D721Med (cell line): ENCODE data around the gene OBSL1.

Experiments used
- DNase-seq: peaks from one replicate; pipeline ENCODE4 v3.0.0; 2011; ENCODE audit warnings: low spot score; ENCODE audit not compliant: insufficient read length
- FAIRE-seq: peaks from 2 replicates; lab custom pipeline; 2011; peaks lifted over from hg19 to GRCh38; lab: Jason Lieb, UNC
- TF ChIP-seq, protein P1 (sequence below): IDR thresholded peaks from 2 replicates; pipeline ENCODE4 v1.5.1; 2012; ENCODE audit warnings: mild to moderate bottlenecking, control low read depth; ENCODE audit not compliant: insufficient read depth; ENCODE audit errors: missing control alignments

OBSL1 gene

DNA sequence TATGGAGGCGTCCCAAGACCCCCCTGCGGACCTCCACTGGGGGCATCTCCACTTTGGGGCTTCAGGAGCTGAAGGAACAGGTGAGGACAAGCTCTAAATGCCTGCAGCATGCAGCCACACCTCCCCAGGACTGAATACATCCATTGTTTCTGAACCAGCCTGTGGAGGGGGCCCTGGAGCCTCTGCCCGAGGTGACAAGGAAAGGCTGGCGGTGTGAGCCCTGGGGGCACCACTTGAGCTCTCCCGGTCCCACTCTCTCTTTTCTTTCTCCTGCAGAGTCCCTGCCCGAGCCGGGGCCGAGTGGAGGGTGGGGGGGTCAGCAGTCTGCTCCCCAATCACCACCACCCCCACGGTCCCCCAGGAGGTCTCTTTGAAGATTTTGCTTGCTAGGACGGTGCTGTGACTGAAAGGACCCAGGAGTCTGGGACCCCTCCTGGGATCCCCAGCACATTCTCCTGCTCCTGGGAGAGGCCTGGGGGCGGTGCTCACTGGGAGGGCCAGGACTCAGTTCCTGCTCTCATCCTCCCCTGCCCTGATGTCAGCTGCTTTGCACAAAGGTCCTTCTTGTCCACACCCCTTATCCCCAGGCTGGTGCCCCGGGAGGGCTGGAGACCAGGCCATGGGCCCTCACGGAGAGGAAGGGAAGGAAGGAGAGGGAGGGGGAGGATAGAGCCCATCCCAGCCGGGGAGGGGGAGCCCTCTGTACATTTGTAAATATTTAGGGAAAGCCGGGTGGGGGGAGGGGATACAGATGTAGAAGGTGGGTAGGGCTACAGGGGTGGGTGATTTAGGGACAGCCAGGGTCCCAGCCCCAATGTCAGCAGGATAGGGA, 33.5 kb downstream of the OBSL1 start:
- no peak for FAIRE-seq
- no peak for DNase-seq
- TF ChIP-seq, protein P1, sequence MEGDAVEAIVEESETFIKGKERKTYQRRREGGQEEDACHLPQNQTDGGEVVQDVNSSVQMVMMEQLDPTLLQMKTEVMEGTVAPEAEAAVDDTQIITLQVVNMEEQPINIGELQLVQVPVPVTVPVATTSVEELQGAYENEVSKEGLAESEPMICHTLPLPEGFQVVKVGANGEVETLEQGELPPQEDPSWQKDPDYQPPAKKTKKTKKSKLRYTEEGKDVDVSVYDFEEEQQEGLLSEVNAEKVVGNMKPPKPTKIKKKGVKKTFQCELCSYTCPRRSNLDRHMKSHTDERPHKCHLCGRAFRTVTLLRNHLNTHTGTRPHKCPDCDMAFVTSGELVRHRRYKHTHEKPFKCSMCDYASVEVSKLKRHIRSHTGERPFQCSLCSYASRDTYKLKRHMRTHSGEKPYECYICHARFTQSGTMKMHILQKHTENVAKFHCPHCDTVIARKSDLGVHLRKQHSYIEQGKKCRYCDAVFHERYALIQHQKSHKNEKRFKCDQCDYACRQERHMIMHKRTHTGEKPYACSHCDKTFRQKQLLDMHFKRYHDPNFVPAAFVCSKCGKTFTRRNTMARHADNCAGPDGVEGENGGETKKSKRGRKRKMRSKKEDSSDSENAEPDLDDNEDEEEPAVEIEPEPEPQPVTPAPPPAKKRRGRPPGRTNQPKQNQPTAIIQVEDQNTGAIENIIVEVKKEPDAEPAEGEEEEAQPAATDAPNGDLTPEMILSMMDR, result no peak

DNA sequence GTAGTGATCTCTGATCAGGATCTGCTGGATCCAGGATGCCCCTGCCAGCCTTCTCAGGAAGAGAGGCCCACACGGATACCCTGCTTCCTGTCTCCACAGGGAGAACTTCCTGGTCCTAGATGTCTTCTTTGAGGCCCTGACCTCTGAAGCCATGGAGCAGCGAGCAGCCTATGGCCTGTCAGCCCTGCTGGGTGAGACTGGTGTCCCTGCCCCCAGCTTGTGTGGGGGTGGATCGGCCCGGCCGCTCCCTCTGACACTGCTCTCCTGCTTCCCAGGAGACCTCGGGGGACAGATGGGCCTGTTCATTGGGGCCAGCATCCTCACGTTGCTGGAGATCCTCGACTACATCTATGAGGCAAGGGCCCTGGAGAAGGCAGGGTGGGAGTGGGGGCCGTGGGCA, 34.4 kb downstream of the OBSL1 start:
- no peak for DNase-seq
- FAIRE-seq, result no peak

DNA sequence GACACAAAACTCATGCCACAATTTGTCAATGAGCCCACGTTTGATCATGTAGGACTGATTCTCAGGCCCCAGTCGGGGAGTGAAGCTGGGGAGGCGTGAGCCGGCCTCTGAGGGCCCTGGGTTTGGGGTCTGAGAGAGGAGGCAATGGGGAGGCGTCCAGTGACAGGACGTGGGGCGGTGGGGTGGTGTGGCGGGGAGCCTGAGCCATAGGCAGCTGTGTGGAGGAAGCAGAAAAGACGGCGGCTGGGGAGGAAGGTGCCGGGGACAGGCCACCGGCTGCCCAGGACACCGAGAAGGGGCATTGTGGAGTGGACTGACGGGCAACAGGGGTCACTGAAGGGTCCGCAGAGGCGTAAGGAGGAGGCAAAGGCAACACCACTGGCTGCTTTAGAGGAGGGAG, 34.9 kb downstream of the OBSL1 start:
- FAIRE-seq (no peak), DNase-seq (no peak)
- TF ChIP-seq, protein P1, result no peak

More for the DNA sequence above, 34.4 kb downstream of the OBSL1 start:
- TF ChIP-seq, protein P1, result no peak

DNA sequence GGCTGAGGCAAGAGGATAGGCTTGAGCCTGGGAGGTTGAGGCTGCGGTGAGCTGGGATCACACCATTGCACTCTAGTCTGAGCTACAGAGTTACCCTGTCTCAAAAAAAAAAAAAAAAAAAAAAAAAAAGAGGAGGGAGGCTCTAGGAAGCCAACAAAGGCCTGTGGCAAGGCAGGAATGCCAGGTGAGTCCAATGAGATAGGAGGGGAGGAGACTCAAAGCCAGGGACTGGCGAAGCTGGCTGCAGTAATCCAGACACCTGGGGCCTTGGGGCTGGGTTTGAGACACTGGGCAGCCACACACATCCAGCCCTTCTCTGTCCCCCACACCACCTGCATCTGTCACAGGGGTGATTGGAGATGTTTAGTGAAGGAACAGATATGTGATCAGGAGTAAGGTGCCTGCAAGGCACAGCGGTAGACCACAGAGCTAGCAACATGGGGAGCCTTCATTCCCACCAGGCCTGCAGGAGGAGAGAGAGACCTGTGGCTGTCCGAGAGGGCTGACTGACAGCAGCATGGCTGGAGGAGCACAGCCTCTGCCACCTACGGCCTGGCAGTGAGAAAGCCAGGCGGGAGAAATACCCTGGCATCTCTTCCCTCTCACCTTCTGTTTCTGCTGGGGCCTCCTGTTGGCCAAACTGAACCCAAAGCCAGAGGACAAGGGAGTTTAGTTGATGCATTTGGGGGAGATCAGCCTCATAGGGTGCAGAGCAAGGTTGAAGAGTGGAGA, 37.2 kb downstream of the OBSL1 start:
- TF ChIP-seq, protein P1, result no peak
- DNase-seq (no peak), FAIRE-seq (no peak)

DNA sequence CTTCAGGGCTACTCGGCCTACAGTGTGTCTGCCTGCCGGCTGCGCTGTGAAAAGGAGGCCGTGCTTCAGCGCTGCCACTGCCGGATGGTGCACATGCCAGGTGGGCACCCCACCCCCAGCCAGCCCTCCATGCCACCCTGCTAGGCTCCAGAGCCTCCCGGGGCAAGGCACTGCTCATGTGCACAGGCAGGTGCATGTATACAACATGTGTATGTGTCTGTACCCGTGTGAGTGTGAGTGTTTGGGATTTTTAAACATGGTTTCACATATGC, 39.0 kb downstream of the OBSL1 start:
- TF ChIP-seq, protein P1, result no peak
- FAIRE-seq, result no peak
- DNase-seq, result no peak

DNA sequence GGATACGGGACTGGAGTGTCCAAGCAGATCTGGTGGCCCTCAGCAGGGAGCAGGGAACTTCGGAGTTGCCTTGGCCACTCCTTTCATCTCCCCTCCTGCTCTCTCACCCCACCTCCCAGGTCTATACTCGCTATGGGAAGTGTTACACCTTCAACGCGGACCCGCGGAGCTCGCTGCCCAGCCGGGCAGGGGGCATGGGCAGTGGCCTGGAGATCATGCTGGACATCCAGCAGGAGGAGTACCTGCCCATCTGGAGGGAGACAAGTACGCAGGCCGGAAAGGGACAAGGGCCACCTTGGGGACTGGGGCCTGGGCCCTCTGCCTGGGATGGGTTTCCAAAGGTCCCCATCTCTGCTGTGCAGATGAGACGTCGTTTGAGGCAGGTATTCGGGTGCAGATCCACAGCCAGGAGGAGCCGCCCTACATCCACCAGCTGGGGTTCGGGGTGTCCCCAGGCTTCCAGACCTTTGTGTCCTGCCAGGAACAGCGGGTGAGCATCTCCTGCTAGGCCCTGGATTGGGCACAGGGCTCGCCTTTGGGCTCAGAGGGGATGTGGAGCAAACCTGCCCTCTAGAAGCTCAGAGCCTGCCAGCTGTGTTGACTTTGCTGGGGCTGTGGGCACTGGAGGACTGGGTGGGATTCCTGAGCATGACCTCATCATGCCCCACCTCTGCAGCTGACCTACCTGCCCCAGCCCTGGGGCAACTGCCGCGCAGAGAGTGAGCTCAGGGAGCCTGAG, 39.5 kb downstream of the OBSL1 start:
- DNase-seq (no peak), FAIRE-seq (no peak)
- TF ChIP-seq, protein P1, result no peak
